Liver (tissue), 9 donors: ENCODE data around the gene ACCS. TPM values are rescaled to one million over a fixed set of nuclear protein-coding genes. Genes with fewer than 3 reads are reported as not detected.

Source experiments
- DNase-seq: peaks from one replicate; pipeline ENCODE4 v3.0.0-alpha.2; 2017; ENCODE audit warnings: low spot score
- H3K27ac ChIP-seq, 2 donors: one replicate each; pipeline ENCODE4 v1.7.0; 2013; ENCODE audit warnings: inconsistent platforms in 2 of 2, low read length in 2 of 2, control low read depth in 1 of 2, low read depth in 1 of 2, mild to moderate bottlenecking in 1 of 2
- H3K27me3 ChIP-seq, 4 donors: one replicate each; pipeline versions ENCODE4 v1.6.1 to v1.7.0; 2013; ENCODE audit warnings: low read length in 3 of 4, inconsistent platforms in 1 of 4, mild to moderate bottlenecking in 1 of 4, moderate library complexity in 1 of 4; ENCODE audit not compliant: control insufficient read depth in 4 of 4, insufficient read depth in 4 of 4
- H3K36me3 ChIP-seq, 4 donors: one replicate each; pipeline versions ENCODE4 v1.6.1 to v1.7.0; 2013; ENCODE audit warnings: low read length in 3 of 4, mild to moderate bottlenecking in 3 of 4, low read depth in 1 of 4, moderate library complexity in 1 of 4; ENCODE audit not compliant: control insufficient read depth in 4 of 4, insufficient read depth in 3 of 4
- H3K4me1 ChIP-seq, 4 donors: one replicate each; pipeline versions ENCODE4 v1.6.1 to v1.7.0; 2013; ENCODE audit warnings: low read length in 3 of 4, mild to moderate bottlenecking in 3 of 4, moderate library complexity in 1 of 4; ENCODE audit not compliant: control insufficient read depth in 4 of 4, insufficient read depth in 4 of 4
- H3K4me3 ChIP-seq, 3 donors: one replicate each; pipeline versions ENCODE4 v1.6.1 to v1.7.0; 2013; ENCODE audit warnings: low read length in 3 of 3, control low read depth in 1 of 3, low read depth in 1 of 3, mild to moderate bottlenecking in 1 of 3
- H3K9ac ChIP-seq, 2 donors: one replicate each; pipeline ENCODE4 v1.7.0; 2013; ENCODE audit warnings: low read length in 2 of 2, mild to moderate bottlenecking in 2 of 2, moderate library complexity in 2 of 2, control low read depth in 1 of 2, low read depth in 1 of 2
- H3K9me3 ChIP-seq, 4 donors: one replicate each; pipeline versions ENCODE4 v1.6.1 to v1.7.0; 2013; ENCODE audit warnings: low read length in 3 of 4; ENCODE audit not compliant: control insufficient read depth in 4 of 4
- ATF3 ChIP-seq: IDR thresholded peaks from 2 replicates; pipeline ENCODE4 v1.6.1; 2016; ENCODE audit warnings: antibody characterized with exemption
- CTCF ChIP-seq: fragments of 150-350 bp; IDR thresholded peaks from 2 replicates; pipeline ENCODE4 v1.5.1; 2017; ENCODE audit warnings: improper control_type of control experiment, low read depth, low read length; ENCODE audit not compliant: missing input control
- EGR1 ChIP-seq, 2 donors: IDR thresholded peaks; 2 replicates each; pipeline ENCODE4 v1.6.1; 2016 to 2018; ENCODE audit warnings: antibody characterized with exemption in 2 of 2, low read depth in 2 of 2
- FOXA1 ChIP-seq: IDR thresholded peaks from 2 replicates; pipeline ENCODE4 v1.6.1; 2016; ENCODE audit warnings: antibody characterized with exemption
- GABPA ChIP-seq, 2 donors: IDR thresholded peaks in 1 of 2; conservative IDR thresholded peaks in 1 of 2; 2 replicates each; pipeline ENCODE4 v1.6.1; 2016; ENCODE audit warnings: antibody characterized with exemption in 2 of 2, mild to moderate bottlenecking in 1 of 2, moderate library complexity in 1 of 2
- HNF4G ChIP-seq: IDR thresholded peaks from 2 replicates; pipeline ENCODE4 v1.6.1; 2016; ENCODE audit warnings: antibody characterized with exemption
- JUND ChIP-seq, 2 donors: IDR thresholded peaks; 2 replicates each; pipeline ENCODE4 v1.6.1; 2016; ENCODE audit warnings: antibody characterized with exemption in 2 of 2
- NR2F2 ChIP-seq: IDR thresholded peaks from 2 replicates; pipeline ENCODE4 v1.6.1; 2016; ENCODE audit warnings: antibody characterized with exemption
- RAD21 ChIP-seq, 2 donors: IDR thresholded peaks; 2 replicates each; pipeline ENCODE4 v1.6.1; 2016; ENCODE audit warnings: antibody characterized with exemption in 2 of 2, mild to moderate bottlenecking in 2 of 2
- REST ChIP-seq: IDR thresholded peaks from 2 replicates; pipeline ENCODE4 v1.6.1; 2016; ENCODE audit warnings: antibody characterized with exemption, mild to moderate bottlenecking
- SP1 ChIP-seq: IDR thresholded peaks from 2 replicates; pipeline ENCODE4 v1.6.1; 2018; ENCODE audit warnings: antibody characterized with exemption, mild to moderate bottlenecking
- WGBS: extraction: QIAGEN DNeasy Blood & Tissue Kit; methylation state at CpG from one replicate; pipeline ENCODE4 v1.1.7; 2013; 5-methylcytosine and 5-hydroxymethylcytosine counted together
- polyA plus RNA-seq, 2 donors: library from polyadenylated mRNA; stranded (reverse) in 1 of 2; unstranded in 1 of 2; fragments of 200-250 nt in 1 of 2; fragments of >200 nt in 1 of 2; fragmentation: Nextera tagmentation in 1 of 2; extraction: Ambion mirVana in 1 of 2; gene quantifications; one replicate each; pipeline versions ENCODE4 v1.2.1 to v1.2.3, GENCODE V29; 2013 to 2015
- total RNA-seq, 2 donors: library from RNA; depleted of rRNA; stranded (reverse); fragments of >200 nt; gene quantifications; one replicate each; pipeline ENCODE4 v1.2.3, GENCODE V29; 2014
- donor health status: healthy.
- donor health status: healthy.
- donor health status: healthy.
- donor health status: healthy.
- donor health status: healthy.

ACCS gene
- total and polyA plus RNA-seq, 4 donors: 8.7 to 17.5 (median 10.9) TPM

GRCh38 chr11:44047298-44047697 lies 18.8 kb upstream of the ACCS start:
- H3K27ac ChIP-seq: no peak overlapping the region
- 71% methylated on average over 2 of the region's 2 CpGs for WGBS
- no peaks in the 10 kb centered on the region for H3K4me1 ChIP-seq
- no peak for DNase-seq
- H3K9me3 ChIP-seq: no peaks in the 10 kb centered on the region
- no peak overlapping the region for H3K4me3 ChIP-seq
- TF ChIP-seq EGR1 (IDR thresholded peaks at IDR 0.05; ENCODE audit: low read depth in 2 of 2) (no peak), SP1 (no peak), JUND (IDR thresholded peaks at IDR 0.05) (no peak), NR2F2 (no peak), ATF3 (no peak), FOXA1 (no peak)
- no peaks in the 10 kb centered on the region for H3K36me3 ChIP-seq
- H3K27me3 ChIP-seq: peaks cover 0 to 3% (median 0%) of the 10 kb centered on the region in 4 donors
- H3K9ac ChIP-seq: no peak overlapping the region

GRCh38 chr11:44047931-44048431 lies 18.1 kb upstream of the ACCS start, which contains the start of gene ACCSL:
ACCSL (plus strand) TSS chr11:44047981; CDS start chr11:44048037, 56 bp downstream.
- Histone ChIP-seq H3K27ac (no peak within 1 kb of the TSS), H3K9ac (no peak within 1 kb of the TSS), H3K36me3 (no peaks in the 10 kb centered on the region), H3K9me3 (no peaks in the 10 kb centered on the region), H3K4me3 (no peak within 1 kb of the TSS), H3K27me3 (peaks cover 0 to 3% (median 0%) of the 10 kb centered on the region in 4 donors), H3K4me1 (no peaks in the 10 kb centered on the region)
- WGBS: 90% methylated on average over 12 of the region's 12 CpGs
- peak; percentile 14 for DNase-seq
- TF ChIP-seq SP1: no peak

- Histone ChIP-seq H3K27ac (no peak overlapping the region), H3K9me3 (no peaks in the 10 kb centered on the region), H3K4me1 (no peaks in the 10 kb centered on the region), H3K27me3 (peaks cover 0 to 3% (median 0%) of the 10 kb centered on the region in 4 donors), H3K36me3 (no peaks in the 10 kb centered on the region), H3K4me3 (no peak overlapping the region), H3K9ac (no peak overlapping the region)
- DNase-seq: no peak
- TF ChIP-seq CTCF (no peak), EGR1 (IDR thresholded peaks at IDR 0.05; ENCODE audit: low read depth in 2 of 2) (no peak), JUND (IDR thresholded peaks at IDR 0.05) (no peak), RAD21 (IDR thresholded peaks at IDR 0.05) (no peak), SP1 (no peak), HNF4G (no peak), REST (no peak), GABPA (IDR thresholded peaks at IDR 0.05 in 1 of 2, conservative IDR thresholded peaks at IDR 0.05 in 1 of 2) (no peak)
- WGBS: 79% methylated on average over 3 of the region's 3 CpGs
Measured at GRCh38 chr11:44049832-44050231, 16.2 kb upstream of the ACCS start.
